IPS DF 6.9 (cell line): Measurements from ENCODE around the gene LRRC37A3.
"Not testable (repeated sequence)": the region's sequence is repeated elsewhere in the genome, so short reads cannot be mapped to it uniquely, and the experiment has no call there.

Experiments
- DNase-seq: peaks from one replicate; pipeline ENCODE4 v3.0.0-alpha.2; 2013; ENCODE audit warnings: low read depth, low spot score
- H3K27ac ChIP-seq: one replicate; pipeline ENCODE4 v1.5.1; 2013; ENCODE audit warnings: low read length, control low read depth
- H3K27me3 ChIP-seq: 2 replicates; pipeline ENCODE4 v1.6.1; 2013; ENCODE audit warnings: mild to moderate bottlenecking, low read length; ENCODE audit not compliant: control insufficient read depth, insufficient read depth
- H3K36me3 ChIP-seq: 2 replicates; pipeline ENCODE4 v1.6.1; 2013; ENCODE audit warnings: low read length; ENCODE audit not compliant: control insufficient read depth, insufficient read depth
- H3K4me1 ChIP-seq: 2 replicates; pipeline ENCODE4 v1.6.1; 2013; ENCODE audit warnings: low read length; ENCODE audit not compliant: control insufficient read depth, insufficient read depth
- H3K4me3 ChIP-seq: 2 replicates; pipeline ENCODE4 v1.5.1; 2013; ENCODE audit warnings: mild to moderate bottlenecking, low read length
- H3K9me3 ChIP-seq: 2 replicates; pipeline ENCODE4 v1.6.1; 2013; ENCODE audit warnings: low read length, inconsistent platforms; ENCODE audit not compliant: control insufficient read depth, insufficient read depth
- WGBS: extraction: QIAGEN DNeasy Blood & Tissue Kit; methylation state at CpG from one replicate; pipeline ENCODE4 v1.1.7; 2013; ENCODE audit warnings: mixed read lengths, missing lambda C conversion rate; ENCODE audit not compliant: insufficient read length, insufficient coverage; 5-methylcytosine and 5-hydroxymethylcytosine counted together

Gene LRRC37A3

DNA sequence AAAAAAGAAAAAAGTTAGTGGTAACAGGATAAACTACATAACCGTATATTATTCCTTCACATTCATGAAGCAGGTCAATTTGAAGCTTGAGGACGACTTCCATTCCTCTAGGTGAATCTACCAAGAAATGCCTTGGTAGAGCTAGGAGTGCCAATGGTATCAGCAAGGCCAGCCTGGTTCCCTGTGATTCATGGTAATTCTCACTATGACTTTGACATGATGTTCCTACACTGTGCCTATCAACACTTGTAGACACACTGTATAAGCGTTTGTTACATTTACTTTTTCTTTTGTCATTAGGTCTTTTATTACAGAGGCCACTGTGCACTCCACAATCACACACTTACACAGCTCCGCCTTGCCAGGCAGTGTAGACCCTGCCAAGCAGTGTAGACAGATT, 7.2 kb upstream of the LRRC37A3 start:
- not testable (repeated sequence) for H3K4me3 ChIP-seq, DNase-seq, H3K27ac ChIP-seq, H3K36me3 ChIP-seq, H3K27me3 ChIP-seq, H3K4me1 ChIP-seq, H3K9me3 ChIP-seq
- WGBS, result no CpG with 5 or more reads among the region's 4 CpGs

DNA sequence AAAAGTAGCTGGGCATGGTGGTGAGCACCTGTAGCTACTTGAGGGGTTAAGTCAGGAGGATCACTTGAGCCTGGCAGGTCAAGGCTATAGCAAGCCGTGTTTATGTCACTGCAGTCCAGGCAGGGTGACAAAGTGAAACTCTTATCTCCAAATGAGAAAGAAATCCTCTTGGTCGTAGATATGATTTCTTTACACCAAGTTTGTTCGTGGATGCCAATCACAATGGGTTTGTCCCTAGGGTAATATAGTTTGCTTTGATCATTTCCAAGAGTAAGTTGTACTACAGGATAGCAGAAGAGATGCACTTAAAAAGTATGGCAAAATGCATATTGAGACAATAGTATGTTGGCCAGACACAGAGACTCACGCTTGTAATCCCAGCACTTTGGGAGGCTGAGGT, 6.0 kb upstream of the LRRC37A3 start:
- WGBS, result no CpG with 5 or more reads among the region's 4 CpGs
- not testable (repeated sequence) for H3K27me3 ChIP-seq, H3K4me1 ChIP-seq, H3K4me3 ChIP-seq, H3K36me3 ChIP-seq, DNase-seq, H3K9me3 ChIP-seq, H3K27ac ChIP-seq

DNA sequence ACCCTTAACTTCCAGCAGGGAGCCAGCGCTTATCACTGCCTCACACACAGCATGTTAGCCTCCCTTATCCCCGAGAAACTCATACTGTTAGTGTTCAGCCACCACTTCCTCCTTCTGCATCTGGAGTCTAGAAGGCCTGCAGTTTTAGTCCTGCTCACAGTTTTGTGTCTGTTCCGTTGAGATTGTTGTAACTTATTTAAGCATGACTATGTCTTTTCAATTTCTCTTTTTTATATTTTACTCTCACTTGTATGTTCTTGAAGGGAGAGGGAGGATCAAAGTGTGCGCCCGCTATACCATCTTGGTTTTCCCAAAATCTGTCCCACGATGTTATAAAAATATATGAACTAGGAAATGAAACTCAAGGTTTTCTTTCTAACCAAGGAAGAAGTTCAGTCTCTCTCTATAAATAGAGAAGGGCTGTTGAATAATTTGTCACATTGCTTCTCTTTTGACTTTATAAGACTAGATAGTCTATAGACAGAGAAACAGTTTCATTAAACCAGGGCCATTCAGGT, 3.8 kb upstream of the LRRC37A3 start:
- H3K27ac ChIP-seq, H3K4me1 ChIP-seq, DNase-seq, H3K27me3 ChIP-seq, H3K36me3 ChIP-seq, H3K4me3 ChIP-seq, H3K9me3 ChIP-seq: not testable (repeated sequence)
- no CpG with 5 or more reads among the region's 6 CpGs for WGBS

DNA sequence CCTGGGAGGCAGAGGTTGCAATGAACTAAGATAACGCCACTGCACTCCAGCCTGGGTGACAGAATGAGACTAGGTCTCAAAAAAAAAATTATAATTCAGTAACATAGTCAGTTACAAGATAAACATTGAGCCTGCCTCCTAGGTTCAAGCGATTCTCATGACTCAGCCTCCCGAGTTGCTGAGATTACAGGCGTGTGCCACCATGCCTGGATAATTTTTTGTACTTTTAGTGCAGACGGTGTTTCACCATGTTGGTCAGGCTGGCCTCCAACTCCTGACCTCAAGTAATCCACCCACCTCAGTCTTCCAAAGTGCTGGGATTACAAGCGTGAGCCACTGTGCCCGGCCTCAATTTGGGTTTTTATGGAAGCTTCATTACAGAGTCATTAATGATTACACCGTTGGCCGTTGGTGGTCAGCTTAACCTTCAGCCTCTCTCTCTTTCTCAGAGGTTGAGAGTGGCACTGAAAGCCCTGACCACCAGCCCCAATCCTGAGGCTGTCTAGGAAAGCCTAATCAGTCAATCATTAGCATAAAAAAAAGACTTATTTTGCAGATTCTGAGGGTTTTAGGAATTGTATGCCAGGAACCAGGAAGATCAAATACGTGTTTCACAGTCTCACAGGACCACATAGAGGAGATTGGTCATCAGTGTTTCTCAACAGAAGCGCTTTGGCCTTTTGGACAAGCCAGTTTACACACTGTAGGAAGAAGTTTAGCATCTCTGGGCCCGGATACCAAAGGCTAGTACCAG, 1.3 kb upstream of the LRRC37A3 start:
- 0 out of 2 replicates have a peak, but pooled peaks cover 2% of the 10 kb centered on the region for H3K4me1 ChIP-seq
- no peaks in the 10 kb centered on the region for H3K9me3 ChIP-seq
- DNase-seq, result no peak
- H3K27ac ChIP-seq, result no peak overlapping the region
- no peaks in the 10 kb centered on the region for H3K36me3 ChIP-seq
- H3K27me3 ChIP-seq, result no peaks in the 10 kb centered on the region
- H3K4me3 ChIP-seq, result no peak overlapping the region
- no CpG with 5 or more reads among the region's 12 CpGs for WGBS

DNA sequence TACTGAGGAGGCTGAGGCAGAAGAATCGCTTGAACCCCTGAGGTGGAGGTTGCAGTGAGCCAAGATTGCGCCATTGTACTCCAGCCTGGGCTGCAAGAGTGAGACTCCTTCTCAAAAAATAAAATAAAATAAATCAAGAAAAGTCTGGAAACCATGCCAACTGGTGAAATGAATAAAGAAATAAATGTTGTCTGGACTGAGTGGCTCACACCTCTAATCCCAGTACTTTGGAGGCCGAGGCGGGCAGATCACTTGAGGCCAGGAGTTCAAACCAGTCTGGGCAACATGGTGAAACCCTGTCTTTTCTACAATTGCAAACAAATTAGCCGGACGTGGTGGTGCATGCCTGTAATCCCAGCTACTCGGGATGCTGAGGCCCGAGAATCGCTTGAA, 744 bp upstream of the LRRC37A3 start:
- no peak for DNase-seq
- Histone ChIP-seq H3K4me1 (0 out of 2 replicates have a peak, but pooled peaks cover 2% of the 10 kb centered on the region), H3K36me3 (no peaks in the 10 kb centered on the region), H3K27ac (no peak overlapping the region), H3K4me3 (no peak overlapping the region; the same call in 1 of the 2 replicates), H3K9me3 (no peaks in the 10 kb centered on the region), H3K27me3 (no peaks in the 10 kb centered on the region)
- WGBS, result no CpG with 5 or more reads among the region's 9 CpGs

DNA sequence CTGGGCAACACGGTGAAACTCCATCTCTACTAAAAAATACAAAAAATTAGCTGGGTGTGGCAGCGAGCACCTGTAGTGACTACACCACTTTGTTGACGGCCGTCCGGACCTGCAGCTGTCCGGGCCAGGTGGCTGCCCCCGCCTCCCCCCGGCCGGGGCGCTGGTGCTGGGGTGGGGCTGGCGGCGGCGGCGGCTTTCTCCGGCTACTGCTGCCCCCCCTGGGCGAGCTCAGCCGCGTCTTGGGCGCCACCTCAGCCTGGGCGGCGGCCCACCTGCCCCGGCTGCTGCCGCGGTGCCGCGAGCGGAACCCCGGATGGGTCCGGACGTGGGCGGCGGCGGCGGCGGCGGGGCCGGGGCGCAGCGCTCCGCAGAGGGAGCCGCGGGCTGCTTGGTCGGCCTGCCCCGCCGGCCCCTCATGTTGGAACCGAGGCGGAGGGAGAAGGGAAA, 413 bp downstream of the LRRC37A3 start:
- not testable (repeated sequence) for H3K36me3 ChIP-seq, H3K27ac ChIP-seq, H3K27me3 ChIP-seq, H3K9me3 ChIP-seq, H3K4me1 ChIP-seq, DNase-seq
- WGBS, result no CpG with 5 or more reads among the region's 47 CpGs
- peak overlapping the region; percentile 63; the same call in 1 of the 2 replicates for H3K4me3 ChIP-seq

DNA sequence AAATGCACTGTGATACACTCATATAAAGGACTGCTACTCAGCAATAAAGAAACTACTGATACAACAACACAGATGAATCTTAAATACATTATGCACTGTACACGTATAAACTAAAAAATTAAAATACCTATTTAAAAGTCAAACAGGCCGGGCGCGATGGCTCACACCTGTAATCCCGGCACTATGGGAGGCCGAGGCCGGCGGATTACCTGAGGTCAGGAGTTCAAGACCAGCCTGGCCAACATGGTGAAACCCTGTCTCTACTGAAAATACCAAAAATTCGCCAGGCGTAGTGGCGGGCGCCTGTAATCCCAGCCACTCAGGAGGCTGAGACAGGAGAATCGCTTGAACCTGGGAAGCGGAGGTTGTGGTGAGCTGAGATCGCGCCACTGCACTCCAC, 1.7 kb downstream of the LRRC37A3 start:
- no CpG with 5 or more reads among the region's 16 CpGs for WGBS
- H3K27ac ChIP-seq, H3K36me3 ChIP-seq, H3K9me3 ChIP-seq, H3K27me3 ChIP-seq, DNase-seq, H3K4me3 ChIP-seq, H3K4me1 ChIP-seq: not testable (repeated sequence)

DNA sequence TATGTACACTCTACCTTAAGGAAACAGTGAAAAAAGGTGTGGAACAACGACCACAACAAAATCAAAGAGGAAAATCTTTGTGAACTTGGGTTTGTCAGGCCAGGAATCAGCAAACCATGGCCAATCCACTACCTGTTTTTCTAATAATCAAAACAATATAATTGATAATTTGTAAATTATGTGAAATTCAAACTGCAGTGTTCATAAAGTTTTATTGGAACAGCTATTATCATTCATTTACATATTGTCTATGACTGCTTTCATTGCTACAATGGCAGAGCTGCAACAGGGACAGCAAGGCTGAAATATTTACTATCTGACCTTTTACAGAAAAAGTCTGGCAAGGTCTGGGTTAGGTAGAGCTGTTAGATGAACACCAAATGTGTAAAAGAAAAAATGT, 4.0 kb downstream of the LRRC37A3 start:
- DNase-seq, H3K27ac ChIP-seq, H3K27me3 ChIP-seq, H3K4me1 ChIP-seq, H3K9me3 ChIP-seq, H3K36me3 ChIP-seq, H3K4me3 ChIP-seq: not testable (repeated sequence)
- no CpG with 5 or more reads among the region's 1 CpG for WGBS

DNA sequence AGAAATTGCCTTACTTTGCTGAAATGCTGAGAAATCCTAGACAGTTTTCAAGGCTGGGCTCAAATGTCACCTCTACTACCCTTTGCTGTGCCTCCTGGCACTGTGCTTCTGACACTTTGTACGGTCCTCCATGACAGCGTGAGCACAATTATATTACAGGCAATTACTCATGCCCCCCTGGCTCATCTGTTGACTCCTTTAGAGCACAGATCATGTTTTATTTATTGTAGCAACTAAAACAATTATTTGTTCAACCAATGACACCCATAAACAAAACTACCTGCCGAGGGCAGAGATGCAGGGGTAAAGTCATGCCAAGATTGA, 9.1 kb downstream of the LRRC37A3 start:
- H3K36me3 ChIP-seq, H3K4me1 ChIP-seq, H3K4me3 ChIP-seq, H3K27ac ChIP-seq, H3K27me3 ChIP-seq, H3K9me3 ChIP-seq, DNase-seq: not testable (repeated sequence)
- no CpG with 5 or more reads among the region's 3 CpGs for WGBS

DNA sequence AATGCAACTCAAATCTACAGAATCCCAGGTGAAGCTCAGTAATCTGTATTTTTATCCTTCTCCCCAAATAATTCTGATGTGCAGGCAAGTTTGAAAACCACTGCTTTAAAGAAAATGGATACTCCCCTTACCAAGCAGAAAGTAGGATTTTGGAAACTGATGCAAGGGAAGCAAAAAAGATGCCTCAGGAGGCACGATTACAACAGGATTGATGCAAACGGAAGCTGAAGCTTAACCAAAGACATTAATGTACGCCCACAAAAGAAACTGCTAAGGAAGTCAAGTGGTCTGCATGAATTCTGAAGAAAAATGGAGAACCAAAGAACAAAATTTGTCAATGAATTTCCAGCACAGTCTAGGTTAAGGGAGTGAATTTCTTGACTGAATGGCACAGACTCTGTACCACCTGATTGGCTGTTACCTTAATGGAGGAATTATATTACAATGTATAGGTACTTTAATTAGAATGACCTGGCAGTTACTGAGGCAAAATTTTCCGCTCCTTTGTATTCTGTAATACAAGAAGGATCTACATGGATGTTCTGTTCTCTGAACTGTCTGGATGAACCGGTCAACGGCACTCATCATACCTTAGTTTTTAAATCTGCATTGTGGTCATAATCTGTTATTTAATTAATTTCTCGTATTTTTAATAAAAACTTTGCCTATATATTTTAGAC, 9.6 kb downstream of the LRRC37A3 start:
- H3K4me3 ChIP-seq, H3K27me3 ChIP-seq, H3K36me3 ChIP-seq, H3K4me1 ChIP-seq, H3K9me3 ChIP-seq, DNase-seq, H3K27ac ChIP-seq: not testable (repeated sequence)
- WGBS, result no CpG with 5 or more reads among the region's 7 CpGs

DNA sequence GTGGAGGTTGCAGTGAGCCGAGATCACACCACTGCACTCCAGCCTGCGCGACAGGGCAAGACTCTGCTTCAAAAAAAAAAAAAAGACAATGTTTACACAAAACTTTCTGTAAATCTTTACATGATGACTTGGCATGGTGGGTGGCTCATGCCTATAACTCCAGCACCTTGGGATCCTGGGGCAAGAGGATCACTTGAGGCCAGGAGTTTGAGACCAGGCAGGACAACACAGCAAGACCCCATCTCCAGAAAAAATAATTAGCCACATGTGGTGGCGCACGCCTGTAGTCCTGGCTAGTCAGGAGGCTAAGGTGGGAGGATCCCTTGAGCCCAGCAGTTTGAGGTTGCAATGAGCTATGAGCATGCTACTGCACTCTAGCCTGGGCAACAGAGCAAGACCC, 15.2 kb downstream of the LRRC37A3 start:
- H3K27me3 ChIP-seq, H3K27ac ChIP-seq, H3K9me3 ChIP-seq, H3K36me3 ChIP-seq, DNase-seq, H3K4me1 ChIP-seq, H3K4me3 ChIP-seq: not testable (repeated sequence)
- no CpG with 5 or more reads among the region's 5 CpGs for WGBS
